Suprapubic skin (tissue), 4 donors: ENCODE data around the gene MIPOL1.

Source experiments
- CTCF ChIP-seq, 2 donors: fragments of 200-600 bp in 1 of 2; fragments of 450-650 bp in 1 of 2; sonication (generic) in 1 of 2; IDR thresholded peaks; one replicate each; pipeline ENCODE4 v1.5.1; 2016 to 2019; ENCODE audit warnings: antibody characterized with exemption in 2 of 2, mild to moderate bottlenecking in 1 of 2, moderate library complexity in 1 of 2
- EP300 ChIP-seq: sonication (generic); formaldehyde crosslinking; IDR thresholded peaks from one replicate; pipeline ENCODE4 v1.6.1; 2017; ENCODE audit warnings: antibody characterized with exemption
- POLR2A ChIP-seq, 2 donors: fragments of 450-650 bp; IDR thresholded peaks; one replicate each; pipeline ENCODE4 v1.6.1; 2017; ENCODE audit warnings: antibody characterized with exemption in 2 of 2, mild to moderate bottlenecking in 2 of 2, moderate library complexity in 2 of 2
- POLR2AphosphoS5 ChIP-seq, 3 donors: sonication (generic); formaldehyde crosslinking; IDR thresholded peaks; one replicate each; pipeline ENCODE4 v1.6.1; 2017; ENCODE audit warnings: antibody characterized with exemption in 3 of 3

- TF ChIP-seq CTCF (IDR thresholded peaks at IDR 0.05) (no peak), POLR2A (IDR thresholded peaks at IDR 0.05) (no peak), POLR2AphosphoS5 (IDR thresholded peaks at IDR 0.05) (no peak), EP300 (no peak)
Measured at GRCh38 chr14:37592482-37593408, 395.0 kb downstream of the MIPOL1 start.
